ENCODE data around the gene NR3C2.

DNA sequence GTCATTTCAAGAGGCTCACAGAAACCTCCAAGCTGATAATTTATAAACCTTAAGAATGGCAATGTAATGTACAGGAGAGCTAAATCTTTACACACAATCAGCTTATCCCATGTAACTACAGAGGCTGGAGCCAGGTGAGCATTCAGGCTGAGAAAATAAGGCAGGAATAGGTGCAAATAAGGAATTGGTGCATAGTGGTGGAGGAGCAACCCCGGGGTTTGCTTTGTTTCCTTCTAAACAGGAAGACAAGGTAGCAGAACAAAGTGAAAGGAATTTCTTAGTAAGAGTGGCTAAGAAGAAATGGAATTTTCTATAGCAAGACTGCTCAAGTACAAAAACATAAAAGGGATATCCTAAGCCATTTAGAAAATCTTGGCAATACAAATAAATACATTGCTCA lies 82.4 kb downstream of the NR3C2 start:
- TF ChIP-seq, protein P1, sequence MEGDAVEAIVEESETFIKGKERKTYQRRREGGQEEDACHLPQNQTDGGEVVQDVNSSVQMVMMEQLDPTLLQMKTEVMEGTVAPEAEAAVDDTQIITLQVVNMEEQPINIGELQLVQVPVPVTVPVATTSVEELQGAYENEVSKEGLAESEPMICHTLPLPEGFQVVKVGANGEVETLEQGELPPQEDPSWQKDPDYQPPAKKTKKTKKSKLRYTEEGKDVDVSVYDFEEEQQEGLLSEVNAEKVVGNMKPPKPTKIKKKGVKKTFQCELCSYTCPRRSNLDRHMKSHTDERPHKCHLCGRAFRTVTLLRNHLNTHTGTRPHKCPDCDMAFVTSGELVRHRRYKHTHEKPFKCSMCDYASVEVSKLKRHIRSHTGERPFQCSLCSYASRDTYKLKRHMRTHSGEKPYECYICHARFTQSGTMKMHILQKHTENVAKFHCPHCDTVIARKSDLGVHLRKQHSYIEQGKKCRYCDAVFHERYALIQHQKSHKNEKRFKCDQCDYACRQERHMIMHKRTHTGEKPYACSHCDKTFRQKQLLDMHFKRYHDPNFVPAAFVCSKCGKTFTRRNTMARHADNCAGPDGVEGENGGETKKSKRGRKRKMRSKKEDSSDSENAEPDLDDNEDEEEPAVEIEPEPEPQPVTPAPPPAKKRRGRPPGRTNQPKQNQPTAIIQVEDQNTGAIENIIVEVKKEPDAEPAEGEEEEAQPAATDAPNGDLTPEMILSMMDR (IDR thresholded peaks at IDR 0.05; ENCODE audit: low read depth, low read length, missing input control), result no peak
- TF ChIP-seq, protein P2, sequence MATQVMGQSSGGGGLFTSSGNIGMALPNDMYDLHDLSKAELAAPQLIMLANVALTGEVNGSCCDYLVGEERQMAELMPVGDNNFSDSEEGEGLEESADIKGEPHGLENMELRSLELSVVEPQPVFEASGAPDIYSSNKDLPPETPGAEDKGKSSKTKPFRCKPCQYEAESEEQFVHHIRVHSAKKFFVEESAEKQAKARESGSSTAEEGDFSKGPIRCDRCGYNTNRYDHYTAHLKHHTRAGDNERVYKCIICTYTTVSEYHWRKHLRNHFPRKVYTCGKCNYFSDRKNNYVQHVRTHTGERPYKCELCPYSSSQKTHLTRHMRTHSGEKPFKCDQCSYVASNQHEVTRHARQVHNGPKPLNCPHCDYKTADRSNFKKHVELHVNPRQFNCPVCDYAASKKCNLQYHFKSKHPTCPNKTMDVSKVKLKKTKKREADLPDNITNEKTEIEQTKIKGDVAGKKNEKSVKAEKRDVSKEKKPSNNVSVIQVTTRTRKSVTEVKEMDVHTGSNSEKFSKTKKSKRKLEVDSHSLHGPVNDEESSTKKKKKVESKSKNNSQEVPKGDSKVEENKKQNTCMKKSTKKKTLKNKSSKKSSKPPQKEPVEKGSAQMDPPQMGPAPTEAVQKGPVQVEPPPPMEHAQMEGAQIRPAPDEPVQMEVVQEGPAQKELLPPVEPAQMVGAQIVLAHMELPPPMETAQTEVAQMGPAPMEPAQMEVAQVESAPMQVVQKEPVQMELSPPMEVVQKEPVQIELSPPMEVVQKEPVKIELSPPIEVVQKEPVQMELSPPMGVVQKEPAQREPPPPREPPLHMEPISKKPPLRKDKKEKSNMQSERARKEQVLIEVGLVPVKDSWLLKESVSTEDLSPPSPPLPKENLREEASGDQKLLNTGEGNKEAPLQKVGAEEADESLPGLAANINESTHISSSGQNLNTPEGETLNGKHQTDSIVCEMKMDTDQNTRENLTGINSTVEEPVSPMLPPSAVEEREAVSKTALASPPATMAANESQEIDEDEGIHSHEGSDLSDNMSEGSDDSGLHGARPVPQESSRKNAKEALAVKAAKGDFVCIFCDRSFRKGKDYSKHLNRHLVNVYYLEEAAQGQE (IDR thresholded peaks at IDR 0.05), result no peak
- TF ChIP-seq TAF1 (conservative IDR thresholded peaks at IDR 0.05), result no peak
- TF ChIP-seq, protein P3, sequence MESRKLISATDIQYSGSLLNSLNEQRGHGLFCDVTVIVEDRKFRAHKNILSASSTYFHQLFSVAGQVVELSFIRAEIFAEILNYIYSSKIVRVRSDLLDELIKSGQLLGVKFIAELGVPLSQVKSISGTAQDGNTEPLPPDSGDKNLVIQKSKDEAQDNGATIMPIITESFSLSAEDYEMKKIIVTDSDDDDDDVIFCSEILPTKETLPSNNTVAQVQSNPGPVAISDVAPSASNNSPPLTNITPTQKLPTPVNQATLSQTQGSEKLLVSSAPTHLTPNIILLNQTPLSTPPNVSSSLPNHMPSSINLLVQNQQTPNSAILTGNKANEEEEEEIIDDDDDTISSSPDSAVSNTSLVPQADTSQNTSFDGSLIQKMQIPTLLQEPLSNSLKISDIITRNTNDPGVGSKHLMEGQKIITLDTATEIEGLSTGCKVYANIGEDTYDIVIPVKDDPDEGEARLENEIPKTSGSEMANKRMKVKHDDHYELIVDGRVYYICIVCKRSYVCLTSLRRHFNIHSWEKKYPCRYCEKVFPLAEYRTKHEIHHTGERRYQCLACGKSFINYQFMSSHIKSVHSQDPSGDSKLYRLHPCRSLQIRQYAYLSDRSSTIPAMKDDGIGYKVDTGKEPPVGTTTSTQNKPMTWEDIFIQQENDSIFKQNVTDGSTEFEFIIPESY (IDR thresholded peaks at IDR 0.05), result no peak
- TF ChIP-seq RXRA (IDR thresholded peaks at IDR 0.05), result no peak
- TF ChIP-seq HNF4G (IDR thresholded peaks at IDR 0.05), result no peak
- no peak for TF ChIP-seq FOXA1 (IDR thresholded peaks at IDR 0.05)
- TF ChIP-seq, protein P4, sequence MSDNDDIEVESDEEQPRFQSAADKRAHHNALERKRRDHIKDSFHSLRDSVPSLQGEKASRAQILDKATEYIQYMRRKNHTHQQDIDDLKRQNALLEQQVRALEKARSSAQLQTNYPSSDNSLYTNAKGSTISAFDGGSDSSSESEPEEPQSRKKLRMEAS (IDR thresholded peaks at IDR 0.05), result no peak
- TF ChIP-seq NR2F2 (IDR thresholded peaks at IDR 0.05), result no peak
- TF ChIP-seq, protein P5, sequence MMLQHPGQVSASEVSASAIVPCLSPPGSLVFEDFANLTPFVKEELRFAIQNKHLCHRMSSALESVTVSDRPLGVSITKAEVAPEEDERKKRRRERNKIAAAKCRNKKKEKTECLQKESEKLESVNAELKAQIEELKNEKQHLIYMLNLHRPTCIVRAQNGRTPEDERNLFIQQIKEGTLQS (IDR thresholded peaks at IDR 0.05), result no peak
- TF ChIP-seq GABPA (IDR thresholded peaks at IDR 0.05 in 1 of 2, conservative IDR thresholded peaks at IDR 0.05 in 1 of 2), result no peak
- TF ChIP-seq RAD21 (IDR thresholded peaks at IDR 0.05), result no peak
